HG03060 (cell line): ENCODE results near the gene GNAZ.

ENCODE experiments used
- ATAC-seq: cut with Tn5 transposase; IDR thresholded peaks from one replicate; pipeline ENCODE4 v1.9.1; 2021; ENCODE audit warnings: low read depth, moderate number of reproducible peaks; ENCODE audit not compliant: unreplicated experiment

GNAZ gene

GRCh38 chr22:23090457-23090835 is 20.1 kb downstream of the GNAZ start:
- ATAC-seq, result no peak

- ATAC-seq, result no peak
These were observed 21.4 kb downstream of the GNAZ start for GRCh38 chr22:23091760-23092159.

- no peak for ATAC-seq
These were observed 22.1 kb downstream of the GNAZ start for GRCh38 chr22:23092217-23092955.

- no peak for ATAC-seq
These were observed 22.9 kb downstream of the GNAZ start for GRCh38 chr22:23093051-23093788.

GRCh38 chr22:23094260-23094659 is 23.9 kb downstream of the GNAZ start:
- no peak for ATAC-seq

- ATAC-seq, result no peak
These were observed 24.7 kb downstream of the GNAZ start for GRCh38 chr22:23094695-23095681.

- ATAC-seq, result no peak
These were observed 25.5 kb downstream of the GNAZ start for GRCh38 chr22:23095733-23096342.

- no peak for ATAC-seq
These were observed 27.3 kb downstream of the GNAZ start for GRCh38 chr22:23097412-23098229.

GRCh38 chr22:23098230-23098705 is 27.9 kb downstream of the GNAZ start:
- ATAC-seq, result no peak

GRCh38 chr22:23098718-23099530 is 28.6 kb downstream of the GNAZ start:
- ATAC-seq, result no peak

- no peak for ATAC-seq
These were observed 29.1 kb downstream of the GNAZ start for GRCh38 chr22:23099531-23099804.

GRCh38 chr22:23100124-23100801 is 29.9 kb downstream of the GNAZ start:
- no peak for ATAC-seq

- ATAC-seq, result no peak
These were observed 31.2 kb downstream of the GNAZ start for GRCh38 chr22:23101524-23101923.

- no peak for ATAC-seq
These were observed 31.8 kb downstream of the GNAZ start for GRCh38 chr22:23102002-23102655.

- ATAC-seq, result no peak
These were observed 32.5 kb downstream of the GNAZ start for GRCh38 chr22:23102776-23103175.

GRCh38 chr22:23103199-23103954 is 33.1 kb downstream of the GNAZ start:
- no peak for ATAC-seq
